Lower leg skin (tissue), 4 donors: ENCODE data around the gene SNX5. TPM values are rescaled to one million over a fixed set of nuclear protein-coding genes. Genes with fewer than 3 reads are reported as not detected.

Source experiments
- DNase-seq, 2 donors: peaks; one replicate each; pipeline ENCODE4 v3.0.0-alpha.2; 2019; ENCODE audit warnings: low spot score in 2 of 2
- H3K4me3 ChIP-seq: fragments of 200-600 bp; sonication (generic); 2 replicates; pipeline ENCODE4 v1.5.1; 2017; ENCODE audit warnings: mild to moderate bottlenecking, low read depth; ENCODE audit not compliant: poor library complexity, severe bottlenecking
- POLR2A ChIP-seq, 2 donors: fragments of 450-650 bp; IDR thresholded peaks; one replicate each; pipeline ENCODE4 v1.6.1; 2016 to 2017; ENCODE audit warnings: antibody characterized with exemption in 2 of 2, mild to moderate bottlenecking in 1 of 2, moderate library complexity in 1 of 2
- WGBS, 2 donors: methylation state at CpG; one replicate each; pipeline ENCODE4 v1.1.5; 2018; 5-methylcytosine and 5-hydroxymethylcytosine counted together
- intact Hi-C: fragments of 100-400 bp; cut with DNase I; formaldehyde crosslinking; loops from one replicate; pipeline ENCODE4 v1.15.0; 2023; ENCODE audit warnings: low total_unique reads
- total RNA-seq, 4 donors: library from RNA; depleted of rRNA; stranded (reverse); fragments of >200 nt; gene quantifications; one replicate each; pipeline ENCODE4 v1.1.0, GENCODE V29; 2016
- TF ChIP-seq, protein P1 (sequence below), 3 donors: fragments of 450-650 bp; IDR thresholded peaks; one replicate each; pipeline ENCODE4 v1.5.1; 2016; ENCODE audit warnings: antibody characterized with exemption in 3 of 3, mild to moderate bottlenecking in 3 of 3, moderate library complexity in 2 of 3

SNX5 gene
- total RNA-seq, 4 donors from 2014 or later = 44.6 to 70.7 (median 66.0) TPM

DNA sequence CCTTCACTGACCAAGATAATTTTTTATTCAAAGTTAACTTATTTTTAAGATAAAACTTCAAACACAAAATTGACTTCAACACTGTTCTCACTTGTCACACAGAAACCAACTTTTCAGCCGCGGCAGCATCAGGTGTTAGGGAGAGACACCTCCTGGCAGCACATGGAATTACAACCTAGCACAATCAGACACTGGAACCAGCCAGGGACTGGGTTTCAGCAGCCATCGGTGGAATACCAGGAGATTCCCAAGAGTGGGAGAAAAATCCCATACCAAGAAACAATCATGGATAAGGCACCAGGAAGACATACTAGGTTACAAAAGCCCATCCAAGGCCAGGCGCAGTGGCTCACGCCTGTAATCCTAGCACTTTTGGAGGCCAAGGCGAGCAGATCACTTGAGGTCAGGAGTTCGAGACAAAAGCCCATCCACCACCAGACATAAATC, 70.0 kb downstream of the SNX5 start:
- no peak overlapping the region for H3K4me3 ChIP-seq
- peak; percentile 75 to 93 for DNase-seq
- WGBS, 2 donors = 53% methylated on average over 7 of the region's 7 CpGs
- TF ChIP-seq POLR2A (IDR thresholded peaks at IDR 0.05) = no peak
- TF ChIP-seq, protein P1, sequence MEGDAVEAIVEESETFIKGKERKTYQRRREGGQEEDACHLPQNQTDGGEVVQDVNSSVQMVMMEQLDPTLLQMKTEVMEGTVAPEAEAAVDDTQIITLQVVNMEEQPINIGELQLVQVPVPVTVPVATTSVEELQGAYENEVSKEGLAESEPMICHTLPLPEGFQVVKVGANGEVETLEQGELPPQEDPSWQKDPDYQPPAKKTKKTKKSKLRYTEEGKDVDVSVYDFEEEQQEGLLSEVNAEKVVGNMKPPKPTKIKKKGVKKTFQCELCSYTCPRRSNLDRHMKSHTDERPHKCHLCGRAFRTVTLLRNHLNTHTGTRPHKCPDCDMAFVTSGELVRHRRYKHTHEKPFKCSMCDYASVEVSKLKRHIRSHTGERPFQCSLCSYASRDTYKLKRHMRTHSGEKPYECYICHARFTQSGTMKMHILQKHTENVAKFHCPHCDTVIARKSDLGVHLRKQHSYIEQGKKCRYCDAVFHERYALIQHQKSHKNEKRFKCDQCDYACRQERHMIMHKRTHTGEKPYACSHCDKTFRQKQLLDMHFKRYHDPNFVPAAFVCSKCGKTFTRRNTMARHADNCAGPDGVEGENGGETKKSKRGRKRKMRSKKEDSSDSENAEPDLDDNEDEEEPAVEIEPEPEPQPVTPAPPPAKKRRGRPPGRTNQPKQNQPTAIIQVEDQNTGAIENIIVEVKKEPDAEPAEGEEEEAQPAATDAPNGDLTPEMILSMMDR (IDR thresholded peaks at IDR 0.05) = peak in 2 of 3 donors; percentile 58 to 92
- intact Hi-C loops = loop anchor here (10.0 kb wide), 1 partner anchor 394 kb away; no protein-coding TSS in a partner anchor

DNA sequence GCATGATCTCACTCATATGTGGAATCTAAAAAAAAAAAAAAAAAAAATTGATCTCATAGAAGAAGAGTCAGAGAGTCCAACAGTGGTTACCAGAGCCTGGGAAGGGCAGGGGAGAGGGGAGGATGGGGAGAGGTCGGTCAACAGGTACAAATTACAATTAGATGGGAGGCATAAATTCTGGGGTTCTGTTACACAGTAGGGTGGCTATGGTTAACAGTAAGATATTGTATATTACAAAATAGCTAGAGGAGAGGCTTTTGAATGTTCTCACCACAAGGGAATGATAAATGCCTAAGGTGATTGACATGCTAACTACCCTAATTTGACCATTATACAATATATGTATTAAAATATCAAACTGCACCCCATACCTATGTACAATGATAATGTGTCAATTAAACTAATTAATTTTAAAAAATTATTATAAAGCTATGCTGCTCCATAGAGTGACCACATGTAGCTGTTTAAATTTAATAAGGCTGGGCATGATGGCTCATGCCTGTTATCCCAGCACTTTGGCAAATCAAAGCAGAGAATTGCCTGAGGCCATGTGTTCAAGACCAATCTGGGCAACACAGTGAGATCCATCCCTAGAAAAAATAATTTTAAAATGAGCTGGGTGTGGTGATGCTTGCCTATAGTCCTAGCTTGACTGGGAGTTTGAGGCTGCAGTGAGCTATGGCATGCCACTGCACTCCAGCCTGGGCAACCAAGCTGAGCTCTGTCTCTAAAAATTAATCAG, 70.9 kb downstream of the SNX5 start:
- intact Hi-C loops = loop anchor here (10.0 kb wide), 1 partner anchor 393 kb away; no protein-coding TSS in a partner anchor
- H3K4me3 ChIP-seq = no peak overlapping the region
- whole genome bisulfite sequencing, 2 donors = 81 to 88% methylated on average over 1 of the region's 1 CpG
- TF ChIP-seq, protein P1 (IDR thresholded peaks at IDR 0.05) = no peak
- no peak for TF ChIP-seq POLR2A (IDR thresholded peaks at IDR 0.05)
- DNase-seq = no peak

DNA sequence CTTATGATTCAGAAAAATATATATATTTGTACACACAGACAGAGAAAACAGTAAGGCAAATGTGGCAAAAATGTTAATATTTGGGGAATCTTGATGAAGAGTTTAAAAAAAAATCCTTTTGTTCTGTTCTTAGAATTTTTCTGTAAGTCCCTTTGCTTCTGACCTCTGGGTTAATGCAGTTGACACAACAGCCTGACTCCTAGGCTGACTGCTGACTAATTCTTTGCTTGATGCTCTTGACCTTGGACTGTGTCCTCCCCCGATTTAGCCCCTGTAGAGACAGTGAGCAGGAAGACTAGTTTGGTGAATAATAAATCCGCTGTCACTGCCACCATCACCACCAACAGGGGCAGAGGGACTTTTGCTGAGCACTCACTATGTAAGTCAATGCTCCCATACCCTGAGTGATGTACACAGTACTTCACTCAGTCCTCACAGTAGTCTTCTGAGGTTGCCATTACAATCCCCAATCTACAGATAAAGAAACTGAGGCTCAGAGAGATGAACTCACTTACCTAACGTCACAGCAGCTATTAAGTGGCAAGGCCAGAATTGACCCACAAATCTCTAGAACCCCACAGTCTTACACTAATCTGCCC, 71.7 kb downstream of the SNX5 start:
- DNase-seq = no peak
- H3K4me3 ChIP-seq = no peak overlapping the region
- WGBS, 2 donors = 80 to 90% methylated on average over 3 of the region's 3 CpGs
- TF ChIP-seq, protein P1 (IDR thresholded peaks at IDR 0.05) = peak in 1 of 3 donors; percentile 91
- no peak for TF ChIP-seq POLR2A (IDR thresholded peaks at IDR 0.05)
- intact Hi-C loops = loop anchor here (10.0 kb wide), 1 partner anchor 392 kb away; no protein-coding TSS in a partner anchor

DNA sequence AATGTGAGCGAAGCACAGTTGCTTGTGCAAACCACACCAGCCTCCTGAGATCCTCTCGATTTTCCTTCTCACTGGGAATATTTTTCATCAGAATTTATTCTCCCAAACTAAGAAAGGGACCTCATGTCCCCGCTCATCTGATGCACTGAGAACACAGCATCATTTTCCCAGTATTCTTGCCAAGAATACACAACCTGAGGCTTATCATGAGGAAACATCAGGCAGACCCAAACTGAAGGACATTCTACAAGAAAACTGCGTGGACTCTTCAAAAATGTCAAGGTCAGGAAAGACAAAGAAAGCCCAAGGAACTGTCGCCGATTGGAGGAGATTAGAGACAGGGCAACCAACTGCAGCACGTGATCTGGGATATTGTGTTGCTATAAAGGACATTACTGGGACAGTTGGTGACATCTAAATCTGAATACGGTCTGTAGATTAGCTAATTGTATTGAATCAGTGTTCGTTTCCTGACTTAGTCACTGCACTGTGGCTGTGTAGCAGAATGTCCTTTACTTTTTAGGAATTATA, 72.3 kb downstream of the SNX5 start:
- 51 to 52% methylated on average over 9 of the region's 9 CpGs for WGBS, 2 donors
- no peak overlapping the region for H3K4me3 ChIP-seq
- no peak for DNase-seq
- intact Hi-C loops = loop anchor here (10.0 kb wide), 1 partner anchor 391 kb away; no protein-coding TSS in a partner anchor
- TF ChIP-seq, protein P1 (IDR thresholded peaks at IDR 0.05) = no peak
- TF ChIP-seq POLR2A (IDR thresholded peaks at IDR 0.05) = no peak

DNA sequence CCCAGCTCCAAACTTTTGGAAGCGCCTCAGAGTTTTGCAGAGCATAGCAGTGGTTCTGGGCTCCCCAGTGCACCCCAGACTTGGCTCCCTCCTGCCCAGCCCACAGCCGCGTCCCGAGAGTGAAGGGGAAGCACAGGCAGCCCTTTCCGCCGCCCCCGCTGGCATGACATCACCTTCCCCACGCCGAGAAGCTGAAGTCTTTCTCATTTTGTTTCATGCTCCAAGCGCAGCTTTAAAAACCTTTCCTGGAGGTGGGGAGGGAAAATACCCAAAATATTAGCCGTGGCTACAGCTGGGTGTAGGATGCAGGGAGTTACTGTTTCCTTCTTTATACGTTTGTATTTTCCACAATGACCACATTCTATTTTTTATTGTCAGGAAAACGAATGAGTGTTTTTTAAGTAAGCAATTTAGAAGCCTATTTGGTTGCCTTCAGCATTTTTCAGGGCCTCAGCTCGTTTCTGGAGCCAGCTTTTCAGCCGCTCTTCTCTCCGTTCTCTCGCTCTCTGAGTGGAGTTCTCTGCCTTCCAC, 72.9 kb downstream of the SNX5 start:
- WGBS, 2 donors = 12 to 20% methylated on average over 17 of the region's 17 CpGs
- TF ChIP-seq, protein P1 (IDR thresholded peaks at IDR 0.05) = no peak
- TF ChIP-seq POLR2A (IDR thresholded peaks at IDR 0.05) = no peak

More for the DNA sequence above, 72.9 kb downstream of the SNX5 start:
- H3K4me3 ChIP-seq = no peak overlapping the region
- DNase-seq = peak; percentile 55 to 90
- intact Hi-C loops = loop anchor here (10.0 kb wide), 1 partner anchor 391 kb away; no protein-coding TSS in a partner anchor
